ENCODE measurements around the gene PLCL1.

The PLCL1 gene

GRCh38 chr2:198117406-198118041 is 313.1 kb downstream of the PLCL1 start:
- no peak for TF ChIP-seq SIN3A (IDR thresholded peaks at IDR 0.05; ENCODE audit: borderline replicate concordance, insufficient read depth, low read length)
- no peak for TF ChIP-seq FOXP2 (optimal IDR thresholded peaks at IDR 0.05; ENCODE audit: borderline replicate concordance, extremely low read depth, extremely low read length, insufficient read depth)
- no peak for TF ChIP-seq TAF1 (IDR thresholded peaks at IDR 0.05; ENCODE audit: borderline replicate concordance, insufficient read depth, low read length)
- TF ChIP-seq POLR2AphosphoS5 (IDR thresholded peaks at IDR 0.05; ENCODE audit: low read depth, low read length): no peak
- no peak for TF ChIP-seq REST (IDR thresholded peaks at IDR 0.05; ENCODE audit: insufficient read depth in 1 of 2, low read depth in 2 of 2, low read length in 2 of 2)

GRCh38 chr2:198127627-198128026 is 323.2 kb downstream of the PLCL1 start:
- TF ChIP-seq TAF1 (IDR thresholded peaks at IDR 0.05; ENCODE audit: borderline replicate concordance, insufficient read depth, low read length): no peak
- TF ChIP-seq SIN3A (IDR thresholded peaks at IDR 0.05; ENCODE audit: borderline replicate concordance, insufficient read depth, low read length): no peak
- TF ChIP-seq REST (IDR thresholded peaks at IDR 0.05; ENCODE audit: insufficient read depth in 1 of 2, low read depth in 2 of 2, low read length in 2 of 2): no peak
- TF ChIP-seq FOXP2 (optimal IDR thresholded peaks at IDR 0.05; ENCODE audit: borderline replicate concordance, extremely low read depth, extremely low read length, insufficient read depth): no peak
- TF ChIP-seq POLR2AphosphoS5 (IDR thresholded peaks at IDR 0.05; ENCODE audit: low read depth, low read length): no peak

- TF ChIP-seq SIN3A (IDR thresholded peaks at IDR 0.05; ENCODE audit: borderline replicate concordance, insufficient read depth, low read length) (no peak), FOXP2 (optimal IDR thresholded peaks at IDR 0.05; ENCODE audit: borderline replicate concordance, extremely low read depth, extremely low read length, insufficient read depth) (no peak), TAF1 (IDR thresholded peaks at IDR 0.05; ENCODE audit: borderline replicate concordance, insufficient read depth, low read length) (no peak), REST (IDR thresholded peaks at IDR 0.05; ENCODE audit: insufficient read depth in 1 of 2, low read depth in 2 of 2, low read length in 2 of 2) (no peak), POLR2AphosphoS5 (IDR thresholded peaks at IDR 0.05; ENCODE audit: low read depth, low read length) (no peak)
Observed at GRCh38 chr2:198129609-198130008, 325.2 kb downstream of the PLCL1 start.

GRCh38 chr2:198134293-198134955 is 330.0 kb downstream of the PLCL1 start:
- no peak for TF ChIP-seq POLR2AphosphoS5 (IDR thresholded peaks at IDR 0.05; ENCODE audit: low read depth, low read length)
- no peak for TF ChIP-seq SIN3A (IDR thresholded peaks at IDR 0.05; ENCODE audit: borderline replicate concordance, insufficient read depth, low read length)

GRCh38 chr2:198135481-198135934 is 331.1 kb downstream of the PLCL1 start:
- TF ChIP-seq POLR2AphosphoS5 (IDR thresholded peaks at IDR 0.05; ENCODE audit: low read depth, low read length) (no peak), SIN3A (IDR thresholded peaks at IDR 0.05; ENCODE audit: borderline replicate concordance, insufficient read depth, low read length) (no peak), REST (IDR thresholded peaks at IDR 0.05; ENCODE audit: insufficient read depth in 1 of 2, low read depth in 2 of 2, low read length in 2 of 2) (no peak), TAF1 (IDR thresholded peaks at IDR 0.05; ENCODE audit: borderline replicate concordance, insufficient read depth, low read length) (no peak), FOXP2 (optimal IDR thresholded peaks at IDR 0.05; ENCODE audit: borderline replicate concordance, extremely low read depth, extremely low read length, insufficient read depth) (no peak)

Measured in PFSK-1 (cell line).